H1 (cell line): ENCODE results near the gene BTBD1. TPM values are rescaled to one million over a fixed set of nuclear protein-coding genes. Genes with fewer than 3 reads are reported as not detected.
"Not testable (repeated sequence)": the region's sequence is repeated elsewhere in the genome, so short reads cannot be mapped to it uniquely, and the experiment has no call there.

Experiments used
- CTCF ChIA-PET: fragments of 300-600 bp; sonication (Branson Sonifier 250); formaldehyde crosslinking; loops from one replicate; lab custom pipeline; 2021; ENCODE audit not compliant: partially characterized antibody; lab: Charles Lee
- POLR2A ChIA-PET: fragments of 300-600 bp; sonication (Branson Sonifier 250); formaldehyde crosslinking; loops from one replicate; lab custom pipeline; 2021; ENCODE audit warnings: inconsistent platforms; ENCODE audit not compliant: partially characterized antibody; lab: Charles Lee
- DNase-seq, 2 experiments: peaks; one replicate each; pipeline versions ENCODE4 v3.0.0 to v3.0.0-alpha.2; 2010 to 2022; ENCODE audit warnings: low spot score in 2 of 2, low read depth in 1 of 2, mixed read lengths in 1 of 2
- FAIRE-seq: peaks from 2 replicates; lab custom pipeline; 2011; peaks lifted over from hg19 to GRCh38; lab: Jason Lieb, UNC
- H2AFZ ChIP-seq: 2 replicates; pipeline ENCODE4 v1.8.1; 2012; ENCODE audit warnings: low read length, inconsistent platforms
- H2AK5ac ChIP-seq: 2 replicates; pipeline ENCODE4 v1.6.1; 2013; ENCODE audit warnings: low read depth, low read length
- H2BK120ac ChIP-seq: replicated peaks from 2 replicates; pipeline ENCODE3; 2013; ENCODE audit warnings: low read depth, low read length, inconsistent platforms
- H2BK12ac ChIP-seq: 2 replicates; pipeline ENCODE4 v1.6.1; 2013; ENCODE audit warnings: low read depth, low read length
- H2BK15ac ChIP-seq: 2 replicates; pipeline ENCODE4 v1.6.1; 2013; ENCODE audit warnings: low read length
- H2BK20ac ChIP-seq: 2 replicates; pipeline ENCODE4 v1.6.1; 2013; ENCODE audit warnings: low read length
- H2BK5ac ChIP-seq: 2 replicates; pipeline ENCODE4 v1.6.1; 2013; ENCODE audit warnings: low read depth, low read length
- H3K14ac ChIP-seq: 2 replicates; pipeline ENCODE4 v1.6.1; 2013; ENCODE audit warnings: inconsistent platforms; ENCODE audit not compliant: insufficient read length
- H3K18ac ChIP-seq: 2 replicates; pipeline ENCODE4 v1.6.1; 2013; ENCODE audit warnings: low read length; ENCODE audit errors: extremely low read depth
- H3K23ac ChIP-seq: 2 replicates; pipeline ENCODE4 v1.6.1; 2013; ENCODE audit warnings: inconsistent platforms; ENCODE audit not compliant: insufficient read length
- H3K23me2 ChIP-seq: 2 replicates; pipeline ENCODE4 v1.6.1; 2013; ENCODE audit warnings: low read depth, low read length
- H3K27ac ChIP-seq: 2 replicates; pipeline ENCODE4 v1.6.1; 2011; ENCODE audit warnings: low read depth, low read length, inconsistent platforms
- H3K27me3 ChIP-seq, 4 experiments: replicated peaks in 1 of 4; 1 replicate in 1 of 4; 2 replicates in 3 of 4; pipeline versions ENCODE4 v1.6.1 to v1.8.1; 2011 to 2013; ENCODE audit warnings: low read length in 3 of 4, mild to moderate bottlenecking in 3 of 4, inconsistent platforms in 2 of 4, mixed read lengths in 2 of 4, moderate library complexity in 1 of 4; ENCODE audit not compliant: control insufficient read depth in 3 of 4, insufficient read depth in 3 of 4; ENCODE audit errors: extremely low read depth in 1 of 4
- H3K36me3 ChIP-seq, 4 experiments: 2 replicates each; pipeline versions ENCODE4 v1.6.1 to v1.8.1; 2011 to 2013; ENCODE audit warnings: mild to moderate bottlenecking in 4 of 4, low read length in 3 of 4, moderate library complexity in 2 of 4, control low read depth in 1 of 4, inconsistent platforms in 1 of 4; ENCODE audit not compliant: insufficient read depth in 4 of 4, control insufficient read depth in 2 of 4
- H3K4ac ChIP-seq: replicated peaks from 2 replicates; pipeline ENCODE3; 2013; ENCODE audit warnings: low read length, low read depth, mixed read lengths, inconsistent platforms; ENCODE audit not compliant: insufficient read length
- H3K4me1 ChIP-seq, 4 experiments: replicated peaks in 1 of 4; 1 replicate in 1 of 4; 2 replicates in 3 of 4; pipeline versions ENCODE4 v1.6.1 to v1.8.1; 2011 to 2013; ENCODE audit warnings: low read length in 3 of 4, inconsistent platforms in 2 of 4, mixed read lengths in 1 of 4; ENCODE audit not compliant: insufficient read depth in 4 of 4, control insufficient read depth in 3 of 4
- H3K4me2 ChIP-seq, 2 experiments: 2 replicates each; pipeline versions ENCODE4 v1.6.1 to v1.8.1; 2011 to 2013; ENCODE audit warnings: low read depth in 2 of 2, low read length in 2 of 2, control low read depth in 1 of 2, inconsistent platforms in 1 of 2, mild to moderate bottlenecking in 1 of 2; ENCODE audit not compliant: insufficient read depth in 1 of 2
- H3K4me3 ChIP-seq, 4 experiments: fragments of 200-600, 300-600 bp in 1 of 4; sonication (generic), shearing (Covaris generic), sonication (Bioruptor Twin) in 1 of 4; 2 replicates each; pipeline versions ENCODE4 v1.5.1 to v1.8.1; 2011 to 2016; ENCODE audit warnings: low read length in 4 of 4, low read depth in 3 of 4, control low read depth in 2 of 4, inconsistent platforms in 2 of 4, mild to moderate bottlenecking in 2 of 4, mixed read lengths in 1 of 4, moderate library complexity in 1 of 4; ENCODE audit not compliant: insufficient read depth in 2 of 4; ENCODE audit errors: extremely low read depth in 1 of 4
- H3K56ac ChIP-seq: replicated peaks from 2 replicates; pipeline ENCODE3; 2013; ENCODE audit warnings: low read depth, mild to moderate bottlenecking, mixed read lengths, low read length, inconsistent platforms; ENCODE audit not compliant: insufficient read length
- H3K79me1 ChIP-seq: 2 replicates; pipeline ENCODE4 v1.6.1; 2013; ENCODE audit warnings: low read depth, low read length, control low read depth
- H3K79me2 ChIP-seq, 2 experiments: 2 replicates each; pipeline versions ENCODE4 v1.6.1 to v1.8.1; 2012 to 2013; ENCODE audit warnings: low read length in 2 of 2, mild to moderate bottlenecking in 2 of 2, inconsistent platforms in 1 of 2; ENCODE audit not compliant: insufficient read depth in 2 of 2, control insufficient read depth in 1 of 2
- H3K9ac ChIP-seq, 4 experiments: replicated peaks in 1 of 4; 1 replicate in 1 of 4; 2 replicates in 3 of 4; pipeline versions ENCODE4 v1.6.1 to v1.8.1; 2011 to 2013; ENCODE audit warnings: low read depth in 3 of 4, low read length in 3 of 4, control low read depth in 2 of 4, mild to moderate bottlenecking in 2 of 4, moderate library complexity in 2 of 4, inconsistent platforms in 1 of 4; ENCODE audit errors: extremely low read depth in 1 of 4
- H3K9me3 ChIP-seq, 2 experiments: 2 replicates each; pipeline versions ENCODE4 v1.6.1 to v1.8.1; 2012 to 2013; ENCODE audit warnings: mild to moderate bottlenecking in 2 of 2, moderate library complexity in 2 of 2, control low read depth in 1 of 2, inconsistent platforms in 1 of 2, low read depth in 1 of 2, low read length in 1 of 2, mixed read lengths in 1 of 2; ENCODE audit not compliant: insufficient read depth in 2 of 2
- H4K20me1 ChIP-seq, 2 experiments: replicated peaks in 1 of 2; 2 replicates each; pipeline versions ENCODE3 to v1.8.1; 2011 to 2013; ENCODE audit warnings: inconsistent platforms in 2 of 2, low read length in 2 of 2, mild to moderate bottlenecking in 1 of 2; ENCODE audit not compliant: insufficient read depth in 2 of 2, control insufficient read depth in 1 of 2
- H4K5ac ChIP-seq: 2 replicates; pipeline ENCODE4 v1.6.1; 2013; ENCODE audit warnings: low read length, low read depth, mixed read lengths, inconsistent platforms; ENCODE audit not compliant: insufficient read length
- H4K8ac ChIP-seq: 2 replicates; pipeline ENCODE4 v1.8.0; 2013; ENCODE audit warnings: mild to moderate bottlenecking, moderate library complexity, low read length, inconsistent platforms; ENCODE audit not compliant: insufficient read depth; ENCODE audit errors: extremely low read depth
- H4K91ac ChIP-seq: replicated peaks from 2 replicates; pipeline ENCODE3; 2013; ENCODE audit warnings: low read length, mixed read lengths, inconsistent platforms; ENCODE audit not compliant: insufficient read length
- KDM4A ChIP-seq: IDR thresholded peaks from one replicate; pipeline ENCODE4 v1.7.1; 2012; ENCODE audit warnings: low read depth, mild to moderate bottlenecking, moderate library complexity, low read length, inconsistent platforms; ENCODE audit not compliant: severe bottlenecking
- RFX5 ChIP-seq: IDR thresholded peaks from 2 replicates; pipeline ENCODE4 v1.6.1; 2011; ENCODE audit warnings: low read depth, low read length, improper control_type of control experiment, borderline replicate concordance
- WGBS, 2 experiments: shearing (Covaris generic) in 1 of 2; methylation state at CpG; one replicate each; pipeline versions ENCODE4 v1.1.6 to v1.1.7; 2013 to 2015; ENCODE audit warnings: low lambda C conversion rate in 2 of 2, mixed read lengths in 2 of 2, inconsistent platforms in 1 of 2, low coverage in 1 of 2, missing lambda C conversion rate in 1 of 2; ENCODE audit not compliant: insufficient replicate concordance in 2 of 2, insufficient coverage in 1 of 2, insufficient read length in 1 of 2; ENCODE audit errors: extremely low coverage in 1 of 2, missing lambda C conversion rate in 1 of 2; 5-methylcytosine and 5-hydroxymethylcytosine counted together
- polyA plus RNA-seq, 7 experiments: library from polyadenylated mRNA; depleted of rRNA in 3 of 7; stranded (reverse) in 5 of 7; unstranded in 2 of 7; fragments of >200 nt in 5 of 7; fragments of 200-250 nt in 2 of 7; gene quantifications; 1 replicate in 5 of 7; 2 replicates in 1 of 7; 4 replicates in 1 of 7; pipeline versions ENCODE4 v1.2.1 to v1.2.3, GENCODE V29; 2011 to 2013; ENCODE audit warnings: missing spikeins in 2 of 7, mixed read lengths in 2 of 7
- total RNA-seq: library from RNA; stranded (reverse); fragmentation: NEBNext Ultra II Directional; extraction: Animal tissue kit (Norgen Biotek cat#: 25700); gene quantifications from 2 replicates; pipeline ENCODE4 v1.2.1, GENCODE V29; 2021

BTBD1 gene
- total and polyA plus RNA-seq, 2 of the 8 experiments (the other 6 are each of a cell fraction or from before 2014, with no cell fraction given) = 18.6 to 39.5 TPM

DNA sequence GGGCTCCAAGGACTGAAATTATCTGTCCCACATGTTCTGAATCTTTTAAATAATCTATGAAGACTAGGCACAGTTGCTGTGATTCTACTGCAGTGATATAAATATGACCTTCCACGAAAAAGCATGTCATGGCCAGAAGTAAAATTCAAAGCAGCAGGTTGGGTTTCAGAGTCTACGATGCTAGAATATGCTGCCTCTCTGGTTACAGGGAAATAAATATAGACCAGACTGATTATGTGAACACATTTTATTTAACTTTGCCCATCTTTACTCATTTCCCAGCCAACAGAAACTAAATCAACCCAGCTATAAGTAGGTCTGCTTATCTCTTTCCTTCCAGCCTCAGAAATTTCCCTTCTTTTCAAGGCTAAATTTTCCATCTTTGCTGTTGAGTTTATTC, 20.5 kb upstream of the BTBD1 start (continued):
- TF ChIP-seq RFX5 (no peak), KDM4A (no peak)

DNA sequence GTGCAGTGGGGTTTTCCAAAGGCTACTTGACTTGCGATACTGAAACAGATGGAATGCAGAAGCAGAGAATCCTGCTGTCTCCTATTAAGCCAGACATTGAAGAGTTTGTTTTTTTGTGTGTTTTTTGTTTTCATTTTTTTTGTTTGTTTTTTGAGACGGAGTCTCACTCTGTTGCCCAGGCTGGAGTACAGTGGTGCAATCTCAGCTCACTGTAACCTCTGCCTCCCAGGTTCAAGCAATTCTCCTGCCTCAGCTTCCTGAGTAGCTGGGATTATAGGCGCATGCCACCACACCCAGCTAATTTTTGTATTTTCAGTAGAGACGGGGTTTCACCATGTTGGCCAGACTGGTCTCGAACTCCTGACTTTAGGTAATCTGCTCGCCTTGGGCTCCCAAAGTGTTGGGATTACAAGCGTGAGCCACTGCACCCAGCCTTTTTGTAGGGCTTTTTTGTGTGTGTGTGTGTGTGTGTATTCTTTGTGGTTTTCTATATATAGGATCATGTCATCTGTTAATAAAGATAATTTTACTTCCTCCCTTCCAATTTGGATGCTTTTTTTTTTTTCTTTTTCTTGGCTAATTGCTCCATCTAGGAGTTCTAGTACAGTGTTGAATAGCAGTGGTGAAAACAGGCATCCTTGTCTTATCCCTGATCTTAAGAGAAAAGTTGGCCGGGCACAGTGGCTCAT, 19.0 kb upstream of the BTBD1 start:
- FAIRE-seq, H3K23ac ChIP-seq, H3K14ac ChIP-seq, H3K79me1 ChIP-seq, H2AK5ac ChIP-seq, H3K27me3 ChIP-seq, H3K4me2 ChIP-seq, H3K9ac ChIP-seq, H2BK5ac ChIP-seq, H3K36me3 ChIP-seq, H3K23me2 ChIP-seq, H3K79me2 ChIP-seq, H3K4me1 ChIP-seq, H3K27ac ChIP-seq, H3K18ac ChIP-seq, H2AFZ ChIP-seq, H2BK120ac ChIP-seq, H4K91ac ChIP-seq, H2BK15ac ChIP-seq, H4K20me1 ChIP-seq, H4K5ac ChIP-seq, DNase-seq, H2BK12ac ChIP-seq, H4K8ac ChIP-seq, H2BK20ac ChIP-seq, H3K4me3 ChIP-seq, H3K9me3 ChIP-seq, H3K56ac ChIP-seq, H3K4ac ChIP-seq, POLR2A ChIA-PET: not testable (repeated sequence)
- CTCF ChIA-PET = interaction anchor here (0.6 to 1.5 kb wide), 3 partner anchors 18 to 1673 kb away, joined by 3 to 4 read pairs (median 3); no protein-coding TSS in a partner anchor
- 86% methylated on average over 8 of the region's 8 CpGs; no CpG with 5 or more reads in 1 of the 2 experiments for WGBS, 2 experiments
